NB4 (cell line): Measurements from ENCODE around the gene IL20RB.
"Not testable (repeated sequence)": the region's sequence is repeated elsewhere in the genome, so short reads cannot be mapped to it uniquely, and the experiment has no call there.

Experiments
- DNase-seq: peaks from one replicate; pipeline ENCODE4 v3.0.0; 2010; ENCODE audit warnings: low read depth
- H3K4me3 ChIP-seq: one replicate; pipeline ENCODE4 v1.5.1; 2011; ENCODE audit warnings: mild to moderate bottlenecking, low read depth, low read length, moderate library complexity
- MYC ChIP-seq: IDR thresholded peaks from 2 replicates; pipeline ENCODE4 v1.6.1; 2011; ENCODE audit warnings: low read depth, low read length
- POLR2A ChIP-seq: IDR thresholded peaks from 2 replicates; pipeline ENCODE4 v1.6.1; 2011; ENCODE audit warnings: mild to moderate bottlenecking; ENCODE audit not compliant: insufficient read length; ENCODE audit errors: extremely low read depth
- TF ChIP-seq, protein P1 (sequence below): IDR thresholded peaks from 2 replicates; pipeline ENCODE4 v1.6.1; 2011; ENCODE audit warnings: low read depth, low read length
- TF ChIP-seq, protein P2 (sequence below): IDR thresholded peaks from one replicate; pipeline ENCODE4 v1.5.1; 2012; ENCODE audit warnings: low read depth, low read length

Gene IL20RB

DNA sequence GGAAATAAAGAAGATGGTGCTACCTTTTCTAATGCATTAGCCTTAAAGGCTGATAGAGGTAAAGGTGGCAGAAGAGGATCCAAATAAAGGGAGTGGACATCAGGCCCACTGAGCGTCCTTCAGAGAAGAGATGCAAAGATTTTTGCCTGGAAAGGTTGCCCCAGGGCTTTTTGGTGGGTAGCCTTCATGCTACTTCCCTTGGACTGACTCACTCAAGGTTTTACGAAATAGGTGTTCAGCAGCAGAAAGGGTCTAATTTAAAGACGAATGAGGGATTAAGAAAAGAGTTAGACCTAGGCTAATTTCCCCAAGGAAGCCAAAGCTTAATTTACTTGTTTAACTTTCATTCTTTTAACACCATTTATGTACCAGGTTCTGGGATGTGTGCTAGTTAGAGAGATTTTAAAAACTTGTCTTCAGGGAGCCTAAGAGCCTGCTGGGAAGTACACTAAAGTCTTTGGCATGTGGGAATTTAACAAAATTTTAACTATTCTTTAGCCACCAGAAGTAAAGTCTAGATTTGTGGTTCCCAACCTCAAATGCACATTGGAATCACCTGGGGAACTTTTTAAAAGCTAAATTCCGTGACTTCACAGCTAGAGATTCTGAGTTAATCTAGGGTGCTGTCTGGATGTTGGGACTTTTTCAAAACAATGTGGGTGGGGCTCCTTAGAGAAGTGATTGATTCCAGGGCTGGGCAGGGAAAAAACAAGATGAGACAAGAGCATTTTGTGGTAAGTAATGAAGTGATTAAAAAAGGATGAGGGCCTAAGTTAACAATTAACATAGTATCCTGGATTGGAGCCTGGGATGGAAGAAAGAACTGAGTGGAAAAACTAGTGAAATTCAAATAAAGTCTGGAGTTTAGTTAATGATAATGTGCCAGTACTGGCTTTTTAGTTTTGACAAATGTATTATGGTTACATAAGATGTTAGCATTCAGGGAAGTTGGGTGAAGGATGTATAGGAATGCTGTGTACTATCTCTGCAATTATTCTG lies 3.4 kb downstream of the IL20RB start:
- no peak overlapping the region for H3K4me3 ChIP-seq
- DNase-seq, result peak; percentile 38
- TF ChIP-seq, protein P1, sequence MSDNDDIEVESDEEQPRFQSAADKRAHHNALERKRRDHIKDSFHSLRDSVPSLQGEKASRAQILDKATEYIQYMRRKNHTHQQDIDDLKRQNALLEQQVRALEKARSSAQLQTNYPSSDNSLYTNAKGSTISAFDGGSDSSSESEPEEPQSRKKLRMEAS, result no peak
- TF ChIP-seq, protein P2, sequence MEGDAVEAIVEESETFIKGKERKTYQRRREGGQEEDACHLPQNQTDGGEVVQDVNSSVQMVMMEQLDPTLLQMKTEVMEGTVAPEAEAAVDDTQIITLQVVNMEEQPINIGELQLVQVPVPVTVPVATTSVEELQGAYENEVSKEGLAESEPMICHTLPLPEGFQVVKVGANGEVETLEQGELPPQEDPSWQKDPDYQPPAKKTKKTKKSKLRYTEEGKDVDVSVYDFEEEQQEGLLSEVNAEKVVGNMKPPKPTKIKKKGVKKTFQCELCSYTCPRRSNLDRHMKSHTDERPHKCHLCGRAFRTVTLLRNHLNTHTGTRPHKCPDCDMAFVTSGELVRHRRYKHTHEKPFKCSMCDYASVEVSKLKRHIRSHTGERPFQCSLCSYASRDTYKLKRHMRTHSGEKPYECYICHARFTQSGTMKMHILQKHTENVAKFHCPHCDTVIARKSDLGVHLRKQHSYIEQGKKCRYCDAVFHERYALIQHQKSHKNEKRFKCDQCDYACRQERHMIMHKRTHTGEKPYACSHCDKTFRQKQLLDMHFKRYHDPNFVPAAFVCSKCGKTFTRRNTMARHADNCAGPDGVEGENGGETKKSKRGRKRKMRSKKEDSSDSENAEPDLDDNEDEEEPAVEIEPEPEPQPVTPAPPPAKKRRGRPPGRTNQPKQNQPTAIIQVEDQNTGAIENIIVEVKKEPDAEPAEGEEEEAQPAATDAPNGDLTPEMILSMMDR, result no peak
- TF ChIP-seq MYC (no peak), POLR2A (no peak)

DNA sequence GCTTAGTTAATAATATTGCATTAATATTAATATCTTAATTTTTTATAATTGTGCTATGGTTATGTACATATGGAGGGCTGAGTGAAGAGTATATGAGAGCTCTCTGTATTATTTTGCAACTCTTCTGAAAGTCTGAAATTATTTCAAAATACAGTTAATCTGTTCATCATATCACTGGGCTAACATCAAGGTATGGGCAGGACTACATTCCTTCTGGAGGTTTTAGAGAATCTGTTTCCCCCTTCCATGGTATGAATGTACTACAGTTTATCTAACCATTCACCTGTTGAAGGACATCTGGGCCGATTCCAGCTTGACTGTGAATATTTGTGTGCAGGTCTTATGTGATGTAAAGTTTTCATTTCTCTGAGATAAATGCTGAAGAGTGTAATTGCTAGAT lies 5.1 kb downstream of the IL20RB start:
- TF ChIP-seq, protein P1, result no peak
- TF ChIP-seq, protein P2, result no peak
- TF ChIP-seq POLR2A (no peak), MYC (no peak)
- no peak overlapping the region for H3K4me3 ChIP-seq
- DNase-seq, result no peak

DNA sequence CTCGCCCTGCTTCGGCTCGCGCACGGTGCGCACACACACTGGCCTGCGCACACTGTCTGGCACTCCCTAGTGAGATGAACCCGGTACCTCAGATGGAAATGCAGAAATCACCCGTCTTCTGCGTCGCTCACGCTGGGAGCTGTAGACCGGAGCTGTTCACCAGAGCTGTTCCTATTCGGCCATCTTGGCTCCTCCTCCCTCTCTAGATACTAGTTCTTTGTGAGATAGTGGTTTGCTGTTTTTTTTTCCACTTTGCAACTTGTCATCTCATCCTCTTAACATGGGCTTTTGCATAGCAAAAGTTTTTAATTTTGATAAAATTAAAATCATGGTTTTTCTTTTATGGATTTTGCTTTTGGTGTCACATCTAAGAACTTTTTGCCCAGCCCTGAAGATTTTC lies 11.8 kb downstream of the IL20RB start:
- H3K4me3 ChIP-seq, DNase-seq: not testable (repeated sequence)

DNA sequence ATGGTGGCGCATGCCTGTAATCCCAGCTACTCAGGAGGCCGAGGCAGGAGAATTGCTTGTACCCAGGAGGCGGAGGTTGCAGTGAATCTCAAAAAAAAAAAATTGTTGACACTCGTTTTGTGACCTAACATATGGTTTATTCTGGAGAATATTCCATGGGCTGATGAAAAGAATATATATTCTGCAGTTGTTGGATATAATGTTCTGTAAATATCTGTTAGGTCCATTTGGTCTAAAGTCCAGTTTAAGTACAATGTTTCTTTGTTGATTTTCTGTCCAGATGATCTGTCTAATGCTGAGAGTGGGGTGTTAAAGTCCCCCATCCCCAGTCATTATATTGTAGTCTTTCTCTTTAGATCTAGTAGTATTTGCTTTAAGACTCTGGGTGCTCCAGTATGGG lies 15.6 kb downstream of the IL20RB start:
- H3K4me3 ChIP-seq, result no peak overlapping the region
- TF ChIP-seq MYC (no peak), POLR2A (no peak)
- TF ChIP-seq, protein P1, result no peak
- TF ChIP-seq, protein P2, result no peak
- no peak for DNase-seq

DNA sequence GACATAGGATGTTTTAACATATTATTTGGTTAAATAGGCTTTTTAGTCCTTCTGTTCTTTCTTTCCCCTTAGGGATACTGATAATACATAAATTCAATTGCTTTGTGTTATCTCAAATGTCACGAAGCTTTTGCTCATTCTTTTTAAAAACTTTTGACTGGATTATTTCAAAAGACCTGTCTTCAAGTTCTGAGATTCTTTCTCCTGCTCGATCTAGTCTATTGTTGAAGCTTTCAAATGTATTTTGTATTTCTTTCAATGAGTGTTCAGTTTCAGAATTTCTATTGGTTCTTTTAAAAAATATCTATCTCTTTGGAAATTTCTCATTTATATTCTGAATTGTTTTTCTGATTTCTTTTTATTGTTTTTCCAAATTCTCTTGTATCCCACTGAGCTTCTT lies 16.9 kb downstream of the IL20RB start:
- TF ChIP-seq, protein P2, result no peak
- TF ChIP-seq, protein P1, result no peak
- no peak for TF ChIP-seq POLR2A
- no peak for TF ChIP-seq MYC

DNA sequence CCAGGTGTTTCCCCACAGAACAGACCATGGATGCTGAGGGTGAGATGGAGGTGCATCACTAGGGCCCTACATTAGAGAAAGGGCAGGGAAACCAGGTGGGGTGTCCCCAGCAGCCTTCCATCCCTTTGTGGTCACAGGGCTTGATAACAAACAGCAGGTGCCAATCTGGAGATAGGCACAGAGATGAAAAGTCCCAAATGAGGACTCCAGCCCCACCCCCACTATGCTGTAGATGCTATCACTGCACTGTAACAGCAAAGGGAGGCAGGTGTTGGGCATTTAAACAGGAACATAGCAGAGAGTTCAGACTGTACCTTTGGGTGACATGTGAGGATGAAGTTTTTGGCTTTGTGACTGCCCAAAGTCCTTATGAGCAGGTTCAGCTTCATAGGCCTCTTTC lies 21.4 kb downstream of the IL20RB start:
- DNase-seq, result no peak
- TF ChIP-seq MYC, result no peak
- TF ChIP-seq, protein P2, result no peak
- TF ChIP-seq, protein P1, result no peak
- TF ChIP-seq POLR2A, result no peak
- H3K4me3 ChIP-seq, result no peak overlapping the region

More for the DNA sequence above, 16.9 kb downstream of the IL20RB start:
- no peak for DNase-seq
- H3K4me3 ChIP-seq, result no peak overlapping the region
